Esophagus muscularis mucosa (tissue), 4 donors: ENCODE results near the gene PRDX5. TPM values are rescaled to one million over a fixed set of nuclear protein-coding genes. Genes with fewer than 3 reads are reported as not detected.

Experiments used
- DNase-seq: peaks from one replicate; pipeline ENCODE4 v3.0.0-alpha.2; 2017; ENCODE audit errors: extremely low spot score
- H3K27ac ChIP-seq, 4 donors: fragments of 200-600 bp; sonication (generic); replicated peaks in 1 of 4; 1 replicate in 3 of 4; 2 replicates in 1 of 4; pipeline ENCODE4 v1.5.1; 2016 to 2019; ENCODE audit warnings: mild to moderate bottlenecking in 1 of 4
- H3K27me3 ChIP-seq, 4 donors: fragments of 200-600 bp; sonication (generic); one replicate each; pipeline versions ENCODE4 v1.5.1 to v1.6.0; 2016 to 2019
- H3K36me3 ChIP-seq, 4 donors: fragments of 200-600 bp; sonication (generic); one replicate each; pipeline ENCODE4 v1.5.1; 2016 to 2019
- H3K4me1 ChIP-seq, 4 donors: fragments of 200-600 bp; sonication (generic); one replicate each; pipeline ENCODE4 v1.5.1; 2016 to 2019
- H3K4me3 ChIP-seq, 4 donors: fragments of 200-600 bp; sonication (generic); 1 replicate in 2 of 4; 2 replicates in 2 of 4; pipeline ENCODE4 v1.5.1; 2016 to 2019; ENCODE audit warnings: mild to moderate bottlenecking in 4 of 4, moderate library complexity in 1 of 4
- H3K9me3 ChIP-seq, 4 donors: fragments of 200-600 bp; sonication (generic); 1 replicate in 3 of 4; 2 replicates in 1 of 4; pipeline ENCODE4 v1.5.1; 2016 to 2019
- EP300 ChIP-seq: sonication (generic); formaldehyde crosslinking; IDR thresholded peaks from one replicate; pipeline ENCODE4 v1.6.1; 2017; ENCODE audit warnings: antibody characterized with exemption
- POLR2A ChIP-seq: fragments of 450-650 bp; IDR thresholded peaks from one replicate; pipeline ENCODE4 v1.6.1; 2017; ENCODE audit warnings: antibody characterized with exemption, moderate library complexity, mild to moderate bottlenecking, low read depth
- POLR2AphosphoS5 ChIP-seq, 2 donors: sonication (generic); formaldehyde crosslinking; IDR thresholded peaks; one replicate each; pipeline ENCODE4 v1.6.1; 2017; ENCODE audit warnings: antibody characterized with exemption in 2 of 2
- WGBS: methylation state at CpG from one replicate; pipeline ENCODE4 v1.1.5; 2018; 5-methylcytosine and 5-hydroxymethylcytosine counted together
- intact Hi-C: fragments of 100-400 bp; cut with DNase I; formaldehyde crosslinking; loops from one replicate; pipeline ENCODE4 v1.15.1; 2023
- total RNA-seq, 4 donors: library from RNA; depleted of rRNA; stranded (reverse); fragments of >200 nt; gene quantifications; one replicate each; pipeline versions ENCODE4 v1.1.0 to v1.2.1, GENCODE V29; 2016
- TF ChIP-seq, protein P1 (sequence below), 3 experiments: fragments of 200-600 bp in 2 of 3; fragments of 450-650 bp in 1 of 3; sonication (generic) in 2 of 3; IDR thresholded peaks; one replicate each; pipeline ENCODE4 v1.5.1; 2017 to 2019; ENCODE audit warnings: antibody characterized with exemption in 3 of 3, mild to moderate bottlenecking in 2 of 3, moderate library complexity in 1 of 3

The PRDX5 gene
- total RNA-seq, 4 donors from 2014 or later: 144 to 178 (median 155) TPM

DNA sequence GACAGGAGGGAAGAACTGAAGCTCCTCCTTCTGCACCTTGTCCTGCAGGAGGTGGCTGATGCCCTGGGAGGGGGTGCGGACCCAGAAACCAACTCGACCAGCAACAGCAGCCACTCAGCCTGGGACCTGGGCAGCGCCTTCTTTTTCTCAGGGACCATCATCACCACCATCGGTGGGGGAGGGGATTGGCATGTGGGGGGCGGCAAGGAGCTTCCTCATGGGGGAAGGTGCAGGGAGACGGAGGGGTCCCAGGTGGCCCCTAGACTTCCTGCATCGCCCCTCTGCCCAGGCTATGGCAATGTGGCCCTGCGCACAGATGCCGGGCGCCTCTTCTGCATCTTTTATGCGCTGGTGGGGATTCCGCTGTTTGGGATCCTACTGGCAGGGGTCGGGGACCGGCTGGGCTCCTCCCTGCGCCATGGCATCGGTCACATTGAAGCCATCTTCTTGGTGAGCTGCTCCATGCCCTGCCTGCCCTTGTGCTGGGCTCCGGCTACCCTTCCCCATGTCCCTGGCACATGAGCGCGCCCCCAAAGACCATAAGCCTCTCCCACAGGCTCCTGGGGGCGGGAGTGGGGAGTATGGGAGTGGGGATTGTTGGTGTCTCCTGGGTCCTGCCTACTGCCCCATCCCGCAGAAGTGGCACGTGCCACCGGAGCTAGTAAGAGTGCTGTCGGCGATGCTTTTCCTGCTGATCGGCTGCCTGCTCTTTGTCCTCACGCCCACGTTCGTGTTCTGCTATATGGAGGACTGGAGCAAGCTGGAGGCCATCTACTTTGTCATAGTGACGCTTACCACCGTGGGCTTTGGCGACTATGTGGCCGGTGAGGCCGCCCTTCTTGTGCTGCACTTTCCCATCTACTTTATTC is 20.9 kb upstream of the PRDX5 start:
- WGBS: 21% methylated on average over 14 of the region's 34 CpGs
- no peak for DNase-seq
- H3K4me3 ChIP-seq: no peak overlapping the region
- intact Hi-C loops: loop anchor here (5.0 kb wide), 1 partner anchor 95 kb away; no protein-coding TSS in a partner anchor
- H3K9me3 ChIP-seq: no peaks in the 10 kb centered on the region
- peaks cover 11 to 99% (median 58%) of the 10 kb centered on the region in 4 donors for H3K27me3 ChIP-seq
- H3K27ac ChIP-seq: no peak overlapping the region
- peaks cover 26 to 38% (median 37%) of the 10 kb centered on the region in 4 donors for H3K4me1 ChIP-seq
- H3K36me3 ChIP-seq: no peaks in the 10 kb centered on the region
- TF ChIP-seq POLR2A (no peak), EP300 (no peak), POLR2AphosphoS5 (IDR thresholded peaks at IDR 0.05) (no peak)
- TF ChIP-seq, protein P1, sequence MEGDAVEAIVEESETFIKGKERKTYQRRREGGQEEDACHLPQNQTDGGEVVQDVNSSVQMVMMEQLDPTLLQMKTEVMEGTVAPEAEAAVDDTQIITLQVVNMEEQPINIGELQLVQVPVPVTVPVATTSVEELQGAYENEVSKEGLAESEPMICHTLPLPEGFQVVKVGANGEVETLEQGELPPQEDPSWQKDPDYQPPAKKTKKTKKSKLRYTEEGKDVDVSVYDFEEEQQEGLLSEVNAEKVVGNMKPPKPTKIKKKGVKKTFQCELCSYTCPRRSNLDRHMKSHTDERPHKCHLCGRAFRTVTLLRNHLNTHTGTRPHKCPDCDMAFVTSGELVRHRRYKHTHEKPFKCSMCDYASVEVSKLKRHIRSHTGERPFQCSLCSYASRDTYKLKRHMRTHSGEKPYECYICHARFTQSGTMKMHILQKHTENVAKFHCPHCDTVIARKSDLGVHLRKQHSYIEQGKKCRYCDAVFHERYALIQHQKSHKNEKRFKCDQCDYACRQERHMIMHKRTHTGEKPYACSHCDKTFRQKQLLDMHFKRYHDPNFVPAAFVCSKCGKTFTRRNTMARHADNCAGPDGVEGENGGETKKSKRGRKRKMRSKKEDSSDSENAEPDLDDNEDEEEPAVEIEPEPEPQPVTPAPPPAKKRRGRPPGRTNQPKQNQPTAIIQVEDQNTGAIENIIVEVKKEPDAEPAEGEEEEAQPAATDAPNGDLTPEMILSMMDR (IDR thresholded peaks at IDR 0.05): no peak

DNA sequence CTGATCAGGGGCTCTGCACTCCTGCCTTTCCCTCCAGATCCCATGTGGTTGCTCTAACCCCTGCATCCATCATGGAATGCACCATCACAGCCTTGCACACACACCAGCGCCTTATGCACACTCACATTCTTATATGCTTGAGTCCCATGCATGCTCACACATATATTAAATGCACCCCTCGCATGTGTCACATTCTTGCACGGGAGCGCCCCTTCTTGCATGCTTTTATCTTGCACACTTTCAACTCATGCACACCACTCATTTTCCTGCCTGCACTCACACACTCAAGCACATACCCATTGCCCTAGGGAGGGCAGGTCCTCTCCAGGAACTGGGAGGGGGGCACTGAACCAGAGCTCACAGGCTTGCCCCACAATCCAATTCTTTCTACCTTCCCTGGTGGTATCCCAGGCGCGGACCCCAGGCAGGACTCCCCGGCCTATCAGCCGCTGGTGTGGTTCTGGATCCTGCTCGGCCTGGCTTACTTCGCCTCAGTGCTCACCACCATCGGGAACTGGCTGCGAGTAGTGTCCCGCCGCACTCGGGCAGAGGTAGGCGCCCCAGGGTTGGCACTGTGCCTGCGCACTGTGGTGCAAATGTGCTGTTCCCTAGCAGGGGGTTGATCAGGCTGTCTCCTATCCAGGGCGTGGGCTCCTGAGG is 20.1 kb upstream of the PRDX5 start:
- H3K4me3 ChIP-seq: no peak overlapping the region
- 63% methylated on average over 6 of the region's 18 CpGs for WGBS
- DNase-seq: no peak
- H3K27me3 ChIP-seq: peaks cover 8 to 99% (median 53%) of the 10 kb centered on the region in 4 donors
- H3K36me3 ChIP-seq: no peaks in the 10 kb centered on the region
- peaks cover 21 to 31% (median 30%) of the 10 kb centered on the region in 4 donors for H3K4me1 ChIP-seq
- no peak for TF ChIP-seq POLR2AphosphoS5 (IDR thresholded peaks at IDR 0.05)
- no peak for TF ChIP-seq POLR2A
- no peak for TF ChIP-seq EP300
- TF ChIP-seq, protein P1 (IDR thresholded peaks at IDR 0.05): no peak
- no peak overlapping the region for H3K27ac ChIP-seq
- H3K9me3 ChIP-seq: no peaks in the 10 kb centered on the region
- intact Hi-C loops: loop anchor here (5.0 kb wide), 1 partner anchor 96 kb away; no protein-coding TSS in a partner anchor

DNA sequence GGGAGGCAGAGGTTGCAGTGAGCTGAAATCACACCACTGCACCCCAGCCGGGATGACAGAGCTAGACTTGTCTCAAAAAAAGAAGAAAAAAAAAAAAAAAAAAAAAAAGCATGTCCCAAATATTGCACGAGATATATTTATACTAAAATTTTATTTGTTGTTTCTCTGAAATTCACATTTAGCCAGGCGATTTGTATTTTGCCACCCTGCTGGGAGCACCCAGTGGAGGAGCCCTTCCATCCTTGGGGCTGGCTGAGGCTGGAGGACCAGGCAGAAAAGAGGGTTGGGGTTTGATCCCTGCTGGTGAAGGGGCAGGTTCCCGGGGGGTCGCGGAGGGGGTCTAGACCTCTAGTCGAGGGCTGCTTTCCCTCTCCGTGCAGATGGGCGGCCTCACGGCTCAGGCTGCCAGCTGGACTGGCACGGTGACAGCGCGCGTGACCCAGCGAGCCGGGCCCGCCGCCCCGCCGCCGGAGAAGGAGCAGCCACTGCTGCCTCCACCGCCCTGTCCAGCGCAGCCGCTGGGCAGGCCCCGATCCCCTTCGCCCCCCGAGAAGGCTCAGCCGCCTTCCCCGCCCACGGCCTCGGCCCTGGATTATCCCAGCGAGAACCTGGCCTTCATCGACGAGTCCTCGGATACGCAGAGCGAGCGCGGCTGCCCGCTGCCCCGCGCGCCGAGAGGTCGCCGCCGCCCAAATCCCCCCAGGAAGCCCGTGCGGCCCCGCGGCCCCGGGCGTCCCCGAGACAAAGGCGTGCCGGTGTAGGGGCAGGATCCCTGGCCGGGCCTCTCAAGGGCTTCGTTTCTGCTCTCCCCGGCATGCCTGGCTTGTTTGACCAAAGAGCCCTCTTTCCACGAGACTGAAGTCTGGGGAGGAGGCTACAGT is 18.7 kb upstream of the PRDX5 start:
- TF ChIP-seq, protein P1 (IDR thresholded peaks at IDR 0.05): no peak
- TF ChIP-seq EP300 (no peak), POLR2AphosphoS5 (IDR thresholded peaks at IDR 0.05) (peak in 1 of 2 donors; percentile 41)
- Histone ChIP-seq H3K4me3 (peak overlapping the region; percentile 52 to 61 (median 53)), H3K27me3 (peaks cover 7 to 92% (median 49%) of the 10 kb centered on the region in 4 donors), H3K27ac (peak overlapping the region in 3 of 4 donors; percentile 7 to 57 (median 52)), H3K4me1 (peaks cover 26 to 44% (median 40%) of the 10 kb centered on the region in 4 donors), H3K36me3 (no peaks in the 10 kb centered on the region), H3K9me3 (no peaks in the 10 kb centered on the region)
- intact Hi-C loops: loop anchor here (5.0 kb wide), 1 partner anchor 97 kb away; no protein-coding TSS in a partner anchor
- WGBS: 6% methylated on average over 20 of the region's 60 CpGs
- DNase-seq: no peak

DNA sequence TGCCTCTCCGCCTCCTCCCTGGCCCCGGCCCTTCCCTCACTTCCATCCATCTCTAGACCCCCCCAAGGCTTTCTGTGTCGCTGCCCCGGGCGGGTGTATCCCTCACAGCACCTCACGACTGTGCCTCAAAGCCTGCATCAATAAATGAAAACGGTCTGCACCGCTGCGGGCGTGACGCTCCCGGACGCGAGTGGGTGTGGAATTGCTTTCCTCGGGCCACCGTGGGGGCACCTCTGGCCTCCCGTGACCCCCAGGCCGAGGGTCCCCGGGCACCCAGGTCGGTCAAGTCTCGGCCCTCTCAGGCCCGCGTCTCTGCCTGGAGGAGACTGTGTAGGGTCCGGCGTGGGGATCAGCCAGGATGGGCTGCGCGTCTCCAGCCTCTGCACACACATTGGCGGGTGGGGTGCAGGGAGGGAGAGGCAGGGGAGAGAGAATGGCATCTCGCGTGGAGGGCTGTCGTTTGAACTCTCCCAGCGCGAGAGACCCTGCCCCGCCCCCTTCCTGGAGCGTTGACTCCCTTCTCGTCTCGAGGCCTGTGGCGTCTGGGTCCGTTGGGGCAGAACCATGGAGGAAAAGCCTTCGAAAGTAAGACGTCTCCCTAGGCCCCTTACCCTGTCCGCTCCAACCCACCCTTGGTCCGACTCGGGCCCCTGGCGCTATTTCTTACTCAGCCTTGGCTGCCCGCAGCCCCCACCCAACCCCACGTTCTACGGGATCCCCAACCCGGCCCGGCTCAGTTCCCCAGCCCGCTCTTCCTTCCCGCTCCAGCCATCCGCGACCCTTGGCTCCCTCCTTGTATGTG is 17.9 kb upstream of the PRDX5 start, which contains the start of gene CATSPERZ:
Gene CATSPERZ (plus strand): TSS at position 512 of the 802 bp plus-strand sequence. CDS start 53 bp downstream, at position 565.
- H3K9me3 ChIP-seq: no peaks in the 10 kb centered on the region
- H3K27me3 ChIP-seq: peaks cover 7 to 84% (median 49%) of the 10 kb centered on the region in 4 donors
- intact Hi-C loops: loop anchor here (5.0 kb wide), 2 partner anchors 33 to 98 kb away; no protein-coding TSS in a partner anchor
- WGBS: 22% methylated on average over 37 of the region's 54 CpGs
- no peak for TF ChIP-seq POLR2A
- TF ChIP-seq EP300: no peak
- TF ChIP-seq, protein P1 (IDR thresholded peaks at IDR 0.05): no peak
- TF ChIP-seq POLR2AphosphoS5 (IDR thresholded peaks at IDR 0.05): no peak
- H3K4me3 ChIP-seq: peak within 1 kb of the TSS; percentile 52 to 61 (median 53)
- no peak for DNase-seq
- H3K36me3 ChIP-seq: no peaks in the 10 kb centered on the region
- peak within 1 kb of the TSS in 3 of 4 donors; percentile 23 to 57 (median 52) for H3K27ac ChIP-seq
- H3K4me1 ChIP-seq: peaks cover 28 to 50% (median 45%) of the 10 kb centered on the region in 4 donors
